ENCODE data around the gene CNTNAP2. TPM values are rescaled to one million over a fixed set of nuclear protein-coding genes. Genes with fewer than 3 reads are reported as not detected.

CNTNAP2 gene
- total and polyA plus RNA-seq, 8 donors, result 0.09 to 1.1 (median 0.38) TPM

DNA sequence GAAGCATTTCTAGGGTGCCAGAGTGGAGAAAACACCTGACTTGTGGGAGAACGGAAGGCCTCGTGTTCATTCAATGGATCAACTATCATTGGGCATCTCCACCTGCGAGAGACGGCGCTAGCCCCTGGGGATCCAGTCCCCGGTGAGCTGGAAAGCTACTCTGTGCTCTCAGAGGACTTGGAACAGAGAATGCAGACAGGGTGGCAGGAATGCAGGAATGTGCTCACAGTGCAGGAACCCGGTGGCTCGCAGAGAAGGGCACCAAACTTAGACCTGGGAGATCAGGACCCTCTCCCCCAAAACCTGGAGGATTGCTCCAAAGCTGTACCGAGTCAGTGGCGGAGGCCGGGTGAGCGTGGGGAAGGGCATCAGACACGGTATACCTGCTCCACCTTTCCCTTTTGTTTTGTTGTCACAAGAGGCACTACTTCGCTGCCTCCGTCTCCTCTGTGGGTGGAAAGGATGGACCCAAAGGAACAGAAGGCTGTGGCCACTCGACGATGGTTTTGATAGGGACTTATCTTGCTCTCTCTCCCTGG, 1905.0 kb downstream of the CNTNAP2 start:
- no peak overlapping the region for H3K4me3 ChIP-seq
- ATAC-seq (no peak), FAIRE-seq (no peak), DNase-seq (no peak)
- H3K9me3 ChIP-seq, result no peaks in the 10 kb centered on the region
- H3K4me1 ChIP-seq, result no peaks in the 10 kb centered on the region
- no peak overlapping the region for H3K27ac ChIP-seq
- no peaks in the 10 kb centered on the region for H3K27me3 ChIP-seq
- TF ChIP-seq, protein P1, sequence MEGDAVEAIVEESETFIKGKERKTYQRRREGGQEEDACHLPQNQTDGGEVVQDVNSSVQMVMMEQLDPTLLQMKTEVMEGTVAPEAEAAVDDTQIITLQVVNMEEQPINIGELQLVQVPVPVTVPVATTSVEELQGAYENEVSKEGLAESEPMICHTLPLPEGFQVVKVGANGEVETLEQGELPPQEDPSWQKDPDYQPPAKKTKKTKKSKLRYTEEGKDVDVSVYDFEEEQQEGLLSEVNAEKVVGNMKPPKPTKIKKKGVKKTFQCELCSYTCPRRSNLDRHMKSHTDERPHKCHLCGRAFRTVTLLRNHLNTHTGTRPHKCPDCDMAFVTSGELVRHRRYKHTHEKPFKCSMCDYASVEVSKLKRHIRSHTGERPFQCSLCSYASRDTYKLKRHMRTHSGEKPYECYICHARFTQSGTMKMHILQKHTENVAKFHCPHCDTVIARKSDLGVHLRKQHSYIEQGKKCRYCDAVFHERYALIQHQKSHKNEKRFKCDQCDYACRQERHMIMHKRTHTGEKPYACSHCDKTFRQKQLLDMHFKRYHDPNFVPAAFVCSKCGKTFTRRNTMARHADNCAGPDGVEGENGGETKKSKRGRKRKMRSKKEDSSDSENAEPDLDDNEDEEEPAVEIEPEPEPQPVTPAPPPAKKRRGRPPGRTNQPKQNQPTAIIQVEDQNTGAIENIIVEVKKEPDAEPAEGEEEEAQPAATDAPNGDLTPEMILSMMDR (IDR thresholded peaks at IDR 0.05), result no peak
- no peaks in the 10 kb centered on the region for H3K36me3 ChIP-seq
- intact Hi-C loops (cut with DNase I), result no loop called here
- 85 to 89% methylated on average over 17 of the region's 17 CpGs for WGBS, 2 donors

DNA sequence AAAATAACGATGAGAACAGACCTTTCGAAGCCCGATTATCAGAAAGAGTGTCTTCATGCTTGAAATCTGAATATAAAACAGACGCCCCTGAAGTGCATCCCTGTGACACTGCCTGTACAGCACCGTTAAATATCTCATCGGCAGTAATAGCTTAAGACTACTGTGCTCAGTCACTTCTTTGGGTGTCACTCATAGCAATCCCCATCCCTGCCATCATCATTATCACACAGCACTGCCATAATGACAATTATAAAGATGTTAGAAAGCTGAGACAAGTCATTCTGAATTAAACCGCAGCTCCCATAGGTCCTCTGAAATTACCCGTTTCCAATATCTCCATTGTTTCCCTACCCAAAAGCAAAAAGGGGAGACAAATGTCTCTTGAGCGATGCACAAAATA, 1906.2 kb downstream of the CNTNAP2 start:
- H3K4me1 ChIP-seq, result no peaks in the 10 kb centered on the region
- WGBS, 2 donors, result 85 to 92% methylated on average over 9 of the region's 9 CpGs
- ATAC-seq (no peak), FAIRE-seq (no peak), DNase-seq (no peak)
- intact Hi-C loops (cut with DNase I), result no loop called here
- H3K36me3 ChIP-seq, result no peaks in the 10 kb centered on the region
- H3K27ac ChIP-seq, result no peak overlapping the region
- H3K27me3 ChIP-seq, result no peaks in the 10 kb centered on the region
- H3K4me3 ChIP-seq, result no peak overlapping the region
- TF ChIP-seq, protein P1 (IDR thresholded peaks at IDR 0.05), result no peak
- H3K9me3 ChIP-seq, result no peaks in the 10 kb centered on the region

DNA sequence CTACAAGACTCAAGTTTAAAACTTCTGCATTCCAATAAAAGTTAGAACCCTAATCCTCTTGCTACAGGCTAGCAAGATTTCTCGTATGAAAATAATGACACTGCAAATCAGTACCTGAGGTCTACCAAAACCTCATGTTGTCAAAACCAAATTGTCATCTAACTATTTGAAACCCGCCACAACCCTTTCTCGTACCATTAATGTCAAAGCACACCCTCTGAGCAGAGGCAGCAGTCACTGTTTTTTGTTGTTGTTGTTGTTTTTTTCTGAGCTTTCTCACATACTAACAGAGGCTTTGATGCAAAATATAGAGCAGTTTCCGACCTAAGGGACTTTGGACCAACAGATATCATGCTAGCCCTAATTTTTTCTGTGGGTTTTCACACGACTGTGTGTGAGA, 1910.1 kb downstream of the CNTNAP2 start:
- Histone ChIP-seq H3K9me3 (no peaks in the 10 kb centered on the region), H3K27ac (no peak overlapping the region), H3K4me3 (no peak overlapping the region), H3K4me1 (no peaks in the 10 kb centered on the region), H3K36me3 (no peaks in the 10 kb centered on the region), H3K27me3 (no peaks in the 10 kb centered on the region)
- intact Hi-C loops (cut with DNase I), result no loop called here
- FAIRE-seq (no peak), DNase-seq (no peak), ATAC-seq (no peak)
- TF ChIP-seq, protein P1 (IDR thresholded peaks at IDR 0.05), result no peak
- WGBS, 2 donors, result 67 to 70% methylated on average over 5 of the region's 5 CpGs

DNA sequence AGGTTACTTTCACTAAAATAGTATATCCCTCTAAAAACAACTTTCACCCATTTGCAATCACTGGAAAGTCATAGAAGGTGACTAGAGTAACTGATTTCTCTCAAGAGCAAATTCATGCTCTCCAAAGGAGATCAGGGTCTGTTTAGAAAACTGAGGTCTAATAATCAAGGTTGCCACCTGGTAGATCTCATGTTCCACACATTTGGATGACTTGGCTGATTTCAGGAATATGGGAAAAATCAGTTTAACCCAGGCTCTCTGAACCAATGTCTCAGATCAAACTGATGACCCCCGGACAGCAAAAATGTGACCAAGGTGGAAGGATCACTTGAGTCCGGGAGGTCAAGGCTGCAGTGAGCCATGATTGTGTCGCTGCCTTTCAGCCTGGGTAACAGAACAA, 1911.6 kb downstream of the CNTNAP2 start:
- TF ChIP-seq, protein P1 (IDR thresholded peaks at IDR 0.05), result no peak
- Histone ChIP-seq H3K27me3 (no peaks in the 10 kb centered on the region), H3K27ac (no peak overlapping the region), H3K9me3 (no peaks in the 10 kb centered on the region), H3K4me3 (no peak overlapping the region), H3K4me1 (no peaks in the 10 kb centered on the region), H3K36me3 (no peaks in the 10 kb centered on the region)
- ATAC-seq, result no peak
- FAIRE-seq, result no peak
- intact Hi-C loops (cut with DNase I), result no loop called here
- WGBS, 2 donors, result 84 to 89% methylated on average over 3 of the region's 3 CpGs
- no peak for DNase-seq

DNA sequence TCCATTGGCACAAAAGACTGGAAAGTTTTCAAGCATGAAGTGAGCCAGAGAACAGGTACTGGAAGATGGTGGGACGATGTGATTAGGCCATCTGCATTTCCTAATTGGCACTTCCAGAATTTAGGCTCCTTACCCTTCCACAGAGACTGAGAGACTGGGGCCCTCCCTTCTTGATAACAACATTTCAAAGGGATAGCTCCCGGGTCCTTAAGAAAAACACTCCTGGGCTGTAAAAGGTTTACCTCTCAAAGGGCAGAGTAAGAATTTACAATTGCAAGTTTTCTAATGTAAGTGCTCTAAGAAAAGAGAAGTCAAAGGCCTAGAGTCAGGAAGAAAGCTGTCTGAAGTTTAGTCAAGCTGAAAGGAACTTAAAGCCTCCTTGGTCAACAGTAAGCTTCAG, 1914.4 kb downstream of the CNTNAP2 start:
- 60 to 66% methylated on average over 2 of the region's 2 CpGs for WGBS, 2 donors
- TF ChIP-seq, protein P1 (IDR thresholded peaks at IDR 0.05), result no peak

More for the DNA sequence above, 1914.4 kb downstream of the CNTNAP2 start:
- H3K4me3 ChIP-seq, result no peak overlapping the region
- H3K27me3 ChIP-seq, result no peaks in the 10 kb centered on the region
- no peaks in the 10 kb centered on the region for H3K4me1 ChIP-seq
- FAIRE-seq (no peak), DNase-seq (no peak), ATAC-seq (no peak)
- no peak overlapping the region for H3K27ac ChIP-seq
- no peaks in the 10 kb centered on the region for H3K36me3 ChIP-seq
- intact Hi-C loops (cut with DNase I), result no loop called here
- no peaks in the 10 kb centered on the region for H3K9me3 ChIP-seq
